ENCODE measurements around the gene PPP1R12B.
"Not testable (repeated sequence)": the region's sequence is repeated elsewhere in the genome, so short reads cannot be mapped to it uniquely, and the experiment has no call there.

Gene PPP1R12B

GRCh38 chr1:202561240-202561639 is 212.7 kb downstream of the PPP1R12B start:
- no peak for DNase-seq (ENCODE audit: low read depth)

GRCh38 chr1:202561726-202562443 is 213.4 kb downstream of the PPP1R12B start:
- no peak for DNase-seq (ENCODE audit: low read depth)

- DNase-seq (ENCODE audit: low read depth), result no peak
These were observed 214.1 kb downstream of the PPP1R12B start for GRCh38 chr1:202562444-202563060.

- no peak for DNase-seq (ENCODE audit: low read depth)
These were observed 215.3 kb downstream of the PPP1R12B start for GRCh38 chr1:202563818-202564217.

GRCh38 chr1:202564958-202565495 is 216.5 kb downstream of the PPP1R12B start:
- no peak for DNase-seq (ENCODE audit: low read depth)

- DNase-seq (ENCODE audit: low read depth), result no peak
These were observed 217.5 kb downstream of the PPP1R12B start for GRCh38 chr1:202565890-202566602.

GRCh38 chr1:202567738-202568137 is 219.2 kb downstream of the PPP1R12B start:
- no peak for DNase-seq (ENCODE audit: low read depth)

- DNase-seq (ENCODE audit: low read depth), result no peak
These were observed 219.9 kb downstream of the PPP1R12B start for GRCh38 chr1:202568410-202568809.

- no peak for DNase-seq (ENCODE audit: low read depth)
These were observed 220.3 kb downstream of the PPP1R12B start for GRCh38 chr1:202568826-202569225.

GRCh38 chr1:202569393-202570322 is 221.2 kb downstream of the PPP1R12B start:
- no peak for DNase-seq (ENCODE audit: low read depth)

- DNase-seq (ENCODE audit: low read depth), result no peak
These were observed 223.3 kb downstream of the PPP1R12B start for GRCh38 chr1:202571719-202572339.

GRCh38 chr1:202572867-202573266 is 224.4 kb downstream of the PPP1R12B start:
- DNase-seq (ENCODE audit: low read depth), result no peak

- DNase-seq (ENCODE audit: low read depth), result no peak
These were observed 227.6 kb downstream of the PPP1R12B start for GRCh38 chr1:202575918-202576653.

GRCh38 chr1:202576816-202577215 is 228.3 kb downstream of the PPP1R12B start:
- no peak for DNase-seq (ENCODE audit: low read depth)

GRCh38 chr1:202577381-202577780 is 228.9 kb downstream of the PPP1R12B start:
- DNase-seq (ENCODE audit: low read depth), result no peak

GRCh38 chr1:202578001-202578504 is 229.6 kb downstream of the PPP1R12B start:
- no peak for DNase-seq (ENCODE audit: low read depth)

GRCh38 chr1:202578565-202578964 is 230.1 kb downstream of the PPP1R12B start:
- no peak for DNase-seq (ENCODE audit: low read depth)

- no peak for DNase-seq (ENCODE audit: low read depth)
These were observed 231.3 kb downstream of the PPP1R12B start for GRCh38 chr1:202579806-202580205.

GRCh38 chr1:202580619-202581018 is 232.1 kb downstream of the PPP1R12B start:
- no peak for DNase-seq (ENCODE audit: low read depth)

- not testable (repeated sequence) for DNase-seq (ENCODE audit: low read depth)
These were observed 233.9 kb downstream of the PPP1R12B start for GRCh38 chr1:202582350-202582749.

Measured in activated T-cell treated with anti-CD3 and anti-CD28 coated beads for 24 hours (primary cell).